OCI-LY1 (cell line): ENCODE results near the gene IQSEC1.

Experiments used
- H2AFZ ChIP-seq: fragments of 200-600 bp; sonication (generic), shearing (Covaris generic); 2 replicates; pipeline ENCODE4 v1.6.0; 2014; ENCODE audit warnings: antibody characterized with exemption, mild to moderate bottlenecking, low read length
- H3F3A ChIP-seq: fragments of 200-600 bp; sonication (generic), shearing (Covaris generic); 2 replicates; pipeline ENCODE4 v1.6.0; 2014; ENCODE audit warnings: mild to moderate bottlenecking, antibody characterized with exemption, low read length, moderate library complexity; ENCODE audit not compliant: insufficient read depth
- H3K27ac ChIP-seq: fragments of 200-600 bp; sonication (generic); 2 replicates; pipeline ENCODE4 v1.5.1; 2014; ENCODE audit warnings: low read length, mixed run types, mild to moderate bottlenecking, low read depth; ENCODE audit not compliant: poor library complexity, severe bottlenecking
- H3K27me3 ChIP-seq: fragments of 200-600 bp; sonication (generic); 2 replicates; pipeline ENCODE4 v1.6.0; 2014; ENCODE audit warnings: antibody characterized with exemption, mild to moderate bottlenecking, low read length, moderate library complexity; ENCODE audit not compliant: insufficient read depth
- H3K36me3 ChIP-seq: fragments of 200-600 bp; sonication (generic); 2 replicates; pipeline ENCODE4 v1.6.1; 2014; ENCODE audit warnings: mild to moderate bottlenecking, antibody characterized with exemption, low read length, moderate library complexity, mixed read lengths; ENCODE audit not compliant: insufficient read depth
- H3K4me1 ChIP-seq: fragments of 200-600 bp; sonication (generic); 2 replicates; pipeline ENCODE4 v1.5.1; 2014; ENCODE audit warnings: mild to moderate bottlenecking, low read length, moderate library complexity; ENCODE audit not compliant: insufficient read depth, severe bottlenecking
- H3K4me2 ChIP-seq: fragments of 200-600 bp; sonication (generic), shearing (Covaris generic); 2 replicates; pipeline ENCODE4 v1.6.1; 2014; ENCODE audit warnings: low read length
- H3K4me3 ChIP-seq: fragments of 200-600 bp; sonication (generic); 2 replicates; pipeline ENCODE4 v1.5.1; 2014; ENCODE audit warnings: low read length, low read depth, mild to moderate bottlenecking, mixed read lengths; ENCODE audit not compliant: poor library complexity, severe bottlenecking
- H3K79me2 ChIP-seq: fragments of 200-600 bp; shearing (Covaris generic); 2 replicates; pipeline ENCODE4 v1.6.1; 2016; ENCODE audit warnings: mixed run types, low read length, mixed read lengths; ENCODE audit not compliant: insufficient read depth
- H3K9ac ChIP-seq: fragments of 200-600 bp; sonication (generic), shearing (Covaris generic); 2 replicates; pipeline ENCODE4 v1.6.1; 2014; ENCODE audit warnings: mild to moderate bottlenecking, low read length, mixed read lengths
- H3K9me2 ChIP-seq: fragments of 200-600 bp; sonication (generic), shearing (Covaris generic); 2 replicates; pipeline ENCODE4 v1.6.1; 2014; ENCODE audit warnings: low read depth, mild to moderate bottlenecking, low read length, mixed read lengths
- H3K9me3 ChIP-seq: fragments of 200-600 bp; shearing (Covaris generic); 2 replicates; pipeline ENCODE4 v1.6.1; 2014; ENCODE audit warnings: low read length, mixed read lengths
- H4K20me1 ChIP-seq: fragments of 200-600 bp; sonication (generic), shearing (Covaris generic); 2 replicates; pipeline ENCODE4 v1.6.0; 2016; ENCODE audit warnings: mild to moderate bottlenecking, low read length; ENCODE audit not compliant: insufficient read depth
- EZH2 ChIP-seq: fragments of 200-600 bp; sonication (generic), shearing (Covaris generic); IDR thresholded peaks from 2 replicates; pipeline ENCODE4 v1.8.0; 2017; ENCODE audit warnings: borderline replicate concordance, mixed run types, mild to moderate bottlenecking, antibody characterized with exemption, low read length, moderate library complexity, mixed read lengths
- TF ChIP-seq, protein P1 (sequence below): fragments of 200-600 bp; sonication (generic), shearing (Covaris generic); IDR thresholded peaks from 2 replicates; pipeline ENCODE4 v1.5.1; 2017; ENCODE audit warnings: mild to moderate bottlenecking, antibody characterized with exemption, low read length, moderate library complexity, mixed read lengths

IQSEC1 gene

DNA sequence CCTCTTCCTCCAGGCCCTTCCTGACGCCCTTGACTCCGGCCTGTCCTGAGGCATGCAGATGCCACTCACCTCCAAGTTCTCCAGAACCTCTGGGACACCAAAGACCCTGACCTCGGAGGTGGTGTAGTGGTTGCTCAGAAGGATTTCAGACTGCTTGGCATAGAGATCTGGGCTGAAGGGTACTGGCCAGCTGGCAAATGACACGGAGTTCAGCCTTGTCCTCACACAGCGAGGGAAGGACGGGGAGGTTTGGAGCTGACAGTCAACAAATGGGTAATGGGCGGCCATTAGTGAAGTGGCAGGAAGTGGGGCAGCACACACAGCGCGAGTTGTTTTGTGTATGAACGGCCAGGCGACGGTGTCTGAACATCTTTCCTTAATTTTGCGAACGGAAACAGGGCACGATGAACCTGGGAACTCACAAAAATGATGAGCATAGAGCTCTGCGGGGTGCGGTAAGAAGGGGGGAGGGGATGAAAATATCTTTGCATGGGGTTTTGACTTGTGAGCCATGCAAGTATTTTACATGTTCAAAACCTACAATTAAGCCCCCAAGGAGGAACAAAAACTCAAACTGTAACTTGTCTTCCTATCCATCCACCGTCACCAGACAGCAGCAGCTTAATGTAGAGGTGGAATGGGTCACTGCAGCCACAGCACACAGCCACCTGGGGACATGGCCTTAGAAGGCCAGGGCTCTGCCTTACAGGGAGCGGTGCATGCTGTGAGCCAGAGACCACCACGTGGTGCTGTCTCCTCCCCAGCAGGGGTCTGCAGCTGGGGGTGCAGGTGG is 188.2 kb downstream of the IQSEC1 start:
- H3K9ac ChIP-seq, result peak overlapping the region; percentile 16; the same call in 1 of the 2 replicates
- H3K9me2 ChIP-seq, result no peaks in the 10 kb centered on the region
- peak overlapping the region; percentile 20 for H3K4me2 ChIP-seq
- H3K4me3 ChIP-seq, result peak overlapping the region; percentile 13
- peaks cover 13% of the 10 kb centered on the region; the same call in 1 of the 2 replicates for H3K27me3 ChIP-seq
- H2AFZ ChIP-seq, result 0 out of 2 replicates have a peak overlapping the region, but pooled peaks have one; percentile 75
- no peaks in the 10 kb centered on the region for H3F3A ChIP-seq
- no peaks in the 10 kb centered on the region for H3K36me3 ChIP-seq
- TF ChIP-seq, protein P1, sequence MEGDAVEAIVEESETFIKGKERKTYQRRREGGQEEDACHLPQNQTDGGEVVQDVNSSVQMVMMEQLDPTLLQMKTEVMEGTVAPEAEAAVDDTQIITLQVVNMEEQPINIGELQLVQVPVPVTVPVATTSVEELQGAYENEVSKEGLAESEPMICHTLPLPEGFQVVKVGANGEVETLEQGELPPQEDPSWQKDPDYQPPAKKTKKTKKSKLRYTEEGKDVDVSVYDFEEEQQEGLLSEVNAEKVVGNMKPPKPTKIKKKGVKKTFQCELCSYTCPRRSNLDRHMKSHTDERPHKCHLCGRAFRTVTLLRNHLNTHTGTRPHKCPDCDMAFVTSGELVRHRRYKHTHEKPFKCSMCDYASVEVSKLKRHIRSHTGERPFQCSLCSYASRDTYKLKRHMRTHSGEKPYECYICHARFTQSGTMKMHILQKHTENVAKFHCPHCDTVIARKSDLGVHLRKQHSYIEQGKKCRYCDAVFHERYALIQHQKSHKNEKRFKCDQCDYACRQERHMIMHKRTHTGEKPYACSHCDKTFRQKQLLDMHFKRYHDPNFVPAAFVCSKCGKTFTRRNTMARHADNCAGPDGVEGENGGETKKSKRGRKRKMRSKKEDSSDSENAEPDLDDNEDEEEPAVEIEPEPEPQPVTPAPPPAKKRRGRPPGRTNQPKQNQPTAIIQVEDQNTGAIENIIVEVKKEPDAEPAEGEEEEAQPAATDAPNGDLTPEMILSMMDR, result no peak
- TF ChIP-seq EZH2, result no peak
- H3K9me3 ChIP-seq, result no peaks in the 10 kb centered on the region
- no peak overlapping the region for H3K27ac ChIP-seq
- no peaks in the 10 kb centered on the region for H4K20me1 ChIP-seq
- H3K4me1 ChIP-seq, result peaks cover 17% of the 10 kb centered on the region
- H3K79me2 ChIP-seq, result no peaks in the 10 kb centered on the region

- Histone ChIP-seq H3F3A (no peaks in the 10 kb centered on the region), H3K4me1 (peaks cover 17% of the 10 kb centered on the region), H3K4me2 (no peak overlapping the region), H3K27me3 (peaks cover 13% of the 10 kb centered on the region; the same call in 1 of the 2 replicates), H3K27ac (no peak overlapping the region), H3K9me2 (no peaks in the 10 kb centered on the region), H3K9me3 (no peaks in the 10 kb centered on the region), H3K9ac (no peak overlapping the region), H3K79me2 (no peaks in the 10 kb centered on the region), H2AFZ (no peak overlapping the region), H3K4me3 (no peak overlapping the region), H4K20me1 (no peaks in the 10 kb centered on the region), H3K36me3 (no peaks in the 10 kb centered on the region)
- no peak for TF ChIP-seq EZH2
- TF ChIP-seq, protein P1, result peak; percentile 9; the same call in 1 of the 2 replicates
These were observed 189.0 kb downstream of the IQSEC1 start for GRCh38 chr3:12884186-12884680.

GRCh38 chr3:12882336-12883310 is 190.6 kb downstream of the IQSEC1 start:
- no peaks in the 10 kb centered on the region for H4K20me1 ChIP-seq
- H3K27me3 ChIP-seq, result peaks cover 13% of the 10 kb centered on the region; the same call in 1 of the 2 replicates
- no peaks in the 10 kb centered on the region for H3K9me3 ChIP-seq
- H3K4me3 ChIP-seq, result no peak overlapping the region
- H3K4me2 ChIP-seq, result no peak overlapping the region
- H3K9me2 ChIP-seq, result no peaks in the 10 kb centered on the region
- H3K79me2 ChIP-seq, result no peaks in the 10 kb centered on the region
- TF ChIP-seq EZH2, result no peak
- TF ChIP-seq, protein P1, result no peak
- H3K9ac ChIP-seq, result no peak overlapping the region
- H3F3A ChIP-seq, result no peaks in the 10 kb centered on the region
- H3K27ac ChIP-seq, result no peak overlapping the region
- peaks cover 17% of the 10 kb centered on the region for H3K4me1 ChIP-seq
- H2AFZ ChIP-seq, result no peak overlapping the region
- H3K36me3 ChIP-seq, result no peaks in the 10 kb centered on the region
